ENCODE data around the gene ARTN.

GRCh38 chr1:43919906-43920305 is 13.7 kb upstream of the ARTN start:
- TF ChIP-seq CTCF (IDR thresholded peaks at IDR 0.05) (no peak), EP300 (IDR thresholded peaks at IDR 0.05) (no peak), POLR2A (IDR thresholded peaks at IDR 0.05) (no peak)

Data from ovary (tissue), 3 donors.